Hepatocyte (in vitro differentiated cells): Measurements from ENCODE around the gene SLC22A23. TPM values are rescaled to one million over a fixed set of nuclear protein-coding genes. Genes with fewer than 3 reads are reported as not detected.

Experiments used
- DNase-seq: peaks from one replicate; pipeline ENCODE4 v3.0.0-alpha.2; 2016; ENCODE audit warnings: low spot score
- H2AFZ ChIP-seq: fragments of 200-600 bp; sonication (generic); 2 replicates; pipeline ENCODE4 v1.6.0; 2016; ENCODE audit warnings: antibody characterized with exemption, mild to moderate bottlenecking
- H3K27ac ChIP-seq: fragments of 200-600 bp; sonication (generic); 2 replicates; pipeline ENCODE4 v1.5.1; 2016; ENCODE audit warnings: mild to moderate bottlenecking
- H3K27me3 ChIP-seq: fragments of 200-600 bp; sonication (generic); 2 replicates; pipeline ENCODE4 v1.6.1; 2016
- H3K36me3 ChIP-seq: fragments of 200-600 bp; sonication (generic); replicated peaks from 2 replicates; pipeline ENCODE4 v1.5.1; 2016; ENCODE audit warnings: low read depth; ENCODE audit not compliant: insufficient read depth
- H3K4me1 ChIP-seq: fragments of 200-600 bp; sonication (generic); 2 replicates; pipeline ENCODE4 v1.5.1; 2016; ENCODE audit warnings: mild to moderate bottlenecking, moderate library complexity; ENCODE audit not compliant: insufficient read depth
- H3K4me2 ChIP-seq: fragments of 200-600 bp; sonication (generic); 2 replicates; pipeline ENCODE4 v1.6.0; 2016
- H3K4me3 ChIP-seq: fragments of 200-600 bp; sonication (generic); 2 replicates; pipeline ENCODE4 v1.5.1; 2016; ENCODE audit warnings: mild to moderate bottlenecking
- H3K79me2 ChIP-seq: fragments of 200-600 bp; sonication (generic); 2 replicates; pipeline ENCODE4 v1.6.0; 2017; ENCODE audit warnings: mild to moderate bottlenecking
- H3K9me2 ChIP-seq: fragments of 200-600 bp; sonication (generic); replicated peaks from 2 replicates; pipeline ENCODE4 v1.6.0; 2017; ENCODE audit warnings: mild to moderate bottlenecking; ENCODE audit not compliant: insufficient read depth
- H3K9me3 ChIP-seq: fragments of 200-600 bp; sonication (generic); 2 replicates; pipeline ENCODE4 v1.5.1; 2016; ENCODE audit warnings: low read depth, mild to moderate bottlenecking
- H4K20me1 ChIP-seq: fragments of 200-600 bp; sonication (generic); 2 replicates; pipeline ENCODE4 v1.6.0; 2016; ENCODE audit warnings: mild to moderate bottlenecking; ENCODE audit not compliant: insufficient read depth, poor library complexity, severe bottlenecking
- CTCF ChIP-seq: fragments of 200-600 bp; sonication (generic); IDR thresholded peaks from 2 replicates; pipeline ENCODE4 v1.5.1; 2016; ENCODE audit warnings: antibody characterized with exemption, mild to moderate bottlenecking; ENCODE audit not compliant: poor library complexity
- EZH2 ChIP-seq: fragments of 200-600 bp; sonication (generic); IDR thresholded peaks from 2 replicates; pipeline ENCODE4 v1.6.1; 2016; ENCODE audit warnings: antibody characterized with exemption, mild to moderate bottlenecking, borderline replicate concordance
- EZH2phosphoT487 ChIP-seq: fragments of 200-600 bp; sonication (generic); IDR thresholded peaks from one replicate; pipeline ENCODE4 v1.6.1; 2018; ENCODE audit warnings: antibody characterized with exemption, mild to moderate bottlenecking, low read depth, moderate library complexity; ENCODE audit not compliant: unreplicated experiment, severe bottlenecking
- WGBS: methylation state at CpG from one replicate; pipeline ENCODE4 v1.1.6; 2016; ENCODE audit warnings: low lambda C conversion rate; ENCODE audit errors: missing lambda C conversion rate; 5-methylcytosine and 5-hydroxymethylcytosine counted together
- polyA plus RNA-seq: library from polyadenylated mRNA; unstranded; fragments of >200 nt; fragmentation: Nextera tagmentation; extraction: Ambion mirVana; gene quantifications from 2 replicates; pipeline ENCODE4 v1.2.1, GENCODE V29; 2016
- total RNA-seq: library from RNA; depleted of rRNA; stranded (reverse); fragments of >200 nt; gene quantifications from 2 replicates; pipeline ENCODE4 v1.2.3, GENCODE V29; 2014

SLC22A23 gene
- total and polyA plus RNA-seq, 2 experiments from 2014 or later = 14.3 to 14.8 TPM

DNA sequence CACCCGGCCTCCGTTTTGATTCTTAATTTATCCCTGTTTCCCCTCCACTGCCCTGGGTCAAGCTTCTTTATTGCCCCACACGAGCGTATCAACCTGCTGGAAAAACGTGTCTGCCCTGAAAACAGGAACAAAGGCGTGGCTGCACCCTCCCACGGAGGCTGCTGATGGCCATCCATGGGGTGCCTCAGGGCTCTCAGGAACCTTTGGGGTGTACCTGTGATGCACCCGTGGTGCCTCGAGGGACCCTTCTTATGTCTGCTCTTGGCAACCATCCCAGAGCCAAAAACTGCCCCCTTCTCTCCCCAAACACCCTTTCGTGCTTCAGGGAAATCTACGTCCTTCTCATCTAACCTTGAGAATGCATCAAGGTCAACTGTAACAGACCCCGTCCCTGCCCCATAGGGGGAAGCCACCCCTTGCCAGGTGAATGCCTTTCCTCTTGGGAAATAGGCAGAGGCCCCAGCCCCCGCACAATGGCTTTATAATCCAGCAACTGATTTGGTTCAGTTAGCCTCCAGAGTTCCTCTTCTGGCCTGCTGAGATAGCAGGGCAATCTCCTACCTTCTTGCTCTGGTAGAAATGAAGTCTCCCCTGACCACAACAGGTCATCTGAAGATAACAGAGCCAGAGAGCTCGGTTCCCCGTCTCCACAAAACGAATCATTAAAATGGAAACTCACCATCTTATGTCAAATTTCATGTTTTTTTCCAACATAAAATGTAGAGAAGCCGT lies 168.7 kb downstream of the SLC22A23 start:
- H3K79me2 ChIP-seq = no peaks in the 10 kb centered on the region
- H4K20me1 ChIP-seq = no peaks in the 10 kb centered on the region
- H3K9me3 ChIP-seq = no peaks in the 10 kb centered on the region
- no peaks in the 10 kb centered on the region for H3K9me2 ChIP-seq
- WGBS = 92% methylated on average over 17 of the region's 17 CpGs
- DNase-seq = no peak
- H3K27me3 ChIP-seq = no peaks in the 10 kb centered on the region
- no peaks in the 10 kb centered on the region for H3K36me3 ChIP-seq
- no peaks in the 10 kb centered on the region for H3K4me1 ChIP-seq
- no peak overlapping the region for H3K4me2 ChIP-seq
- H3K27ac ChIP-seq = no peak overlapping the region
- TF ChIP-seq EZH2 (no peak), EZH2phosphoT487 (no peak), CTCF (no peak)
- H3K4me3 ChIP-seq = no peak overlapping the region
- no peak overlapping the region for H2AFZ ChIP-seq

- WGBS = 86% methylated on average over 9 of the region's 9 CpGs
- no peak overlapping the region for H3K4me3 ChIP-seq
These were observed 169.5 kb downstream of the SLC22A23 start for GRCh38 chr6:3287308-3287707.

GRCh38 chr6:3286641-3287171 lies 170.1 kb downstream of the SLC22A23 start:
- TF ChIP-seq EZH2 (no peak), EZH2phosphoT487 (no peak), CTCF (no peak)
- Histone ChIP-seq H3K9me2 (no peaks in the 10 kb centered on the region), H3K4me2 (no peak overlapping the region), H3K4me3 (no peak overlapping the region), H3K27me3 (no peaks in the 10 kb centered on the region), H3K4me1 (no peaks in the 10 kb centered on the region), H2AFZ (no peak overlapping the region), H3K27ac (no peak overlapping the region), H3K79me2 (no peaks in the 10 kb centered on the region), H4K20me1 (no peaks in the 10 kb centered on the region), H3K36me3 (no peaks in the 10 kb centered on the region), H3K9me3 (no peaks in the 10 kb centered on the region)
- no peak for DNase-seq
- WGBS = 98% methylated on average over 22 of the region's 24 CpGs

More at GRCh38 chr6:3287308-3287707, 169.5 kb downstream of the SLC22A23 start:
- Histone ChIP-seq H3K27ac (no peak overlapping the region), H3K36me3 (no peaks in the 10 kb centered on the region), H3K27me3 (no peaks in the 10 kb centered on the region), H4K20me1 (no peaks in the 10 kb centered on the region), H3K4me1 (no peaks in the 10 kb centered on the region), H3K79me2 (no peaks in the 10 kb centered on the region), H3K9me3 (no peaks in the 10 kb centered on the region), H3K4me2 (no peak overlapping the region), H3K9me2 (no peaks in the 10 kb centered on the region), H2AFZ (no peak overlapping the region)
- DNase-seq = no peak
- no peak for TF ChIP-seq CTCF
- no peak for TF ChIP-seq EZH2phosphoT487
- no peak for TF ChIP-seq EZH2
